ENCODE results near the gene MTMR4. TPM values are rescaled to one million over a fixed set of nuclear protein-coding genes. Genes with fewer than 3 reads are reported as not detected.

Gene MTMR4
- polyA plus RNA-seq, 2 of the 4 experiments (the other 2 are of a cell fraction): 13.8 to 20.0 TPM

- no peak for FAIRE-seq
- ChIA-PET POLR2A (interaction anchor here (2.0 to 5.2 kb wide), 2 partner anchors 14 to 98 kb away, joined by 8 to 37 read pairs; no protein-coding TSS in a partner anchor), CTCF (interaction anchor here (0.5 to 15.8 kb wide), 11 partner anchors 8 to 472 kb away, joined by 3 to 187 read pairs (median 4); no protein-coding TSS in a partner anchor)
- WGBS (ENCODE audit: missing lambda C conversion rate): 81% methylated on average over 5 of the region's 5 CpGs
- H3K4me3 ChIP-seq: no peak overlapping the region
- H3K9me3 ChIP-seq: no peaks in the 10 kb centered on the region
- no peak for DNase-seq (ENCODE audit: low read depth in 1 of 2, low spot score in 1 of 2)
- H3K4me2 ChIP-seq: no peak overlapping the region
- peaks cover 24% of the 10 kb centered on the region for H3K4me1 ChIP-seq
- TF ChIP-seq FOSL2 (IDR thresholded peaks at IDR 0.05) (no peak), FOSL2 (CRISPR knock-in tag; IDR thresholded peaks at IDR 0.05) (no peak), FOXS1 (CRISPR knock-in tag; IDR thresholded peaks at IDR 0.05) (no peak), REST (IDR thresholded peaks at IDR 0.05) (no peak), HOXA7 (CRISPR knock-in tag; IDR thresholded peaks at IDR 0.05) (no peak), ZSCAN20 (CRISPR knock-in tag; IDR thresholded peaks at IDR 0.05) (no peak)
- ATAC-seq: no peak
- peak overlapping the region; percentile 35 to 76; a peak in 1 of 6 replicates for H3K27ac ChIP-seq
These were observed 19.3 kb upstream of the MTMR4 start for GRCh38 chr17:58533616-58534188.

DNA sequence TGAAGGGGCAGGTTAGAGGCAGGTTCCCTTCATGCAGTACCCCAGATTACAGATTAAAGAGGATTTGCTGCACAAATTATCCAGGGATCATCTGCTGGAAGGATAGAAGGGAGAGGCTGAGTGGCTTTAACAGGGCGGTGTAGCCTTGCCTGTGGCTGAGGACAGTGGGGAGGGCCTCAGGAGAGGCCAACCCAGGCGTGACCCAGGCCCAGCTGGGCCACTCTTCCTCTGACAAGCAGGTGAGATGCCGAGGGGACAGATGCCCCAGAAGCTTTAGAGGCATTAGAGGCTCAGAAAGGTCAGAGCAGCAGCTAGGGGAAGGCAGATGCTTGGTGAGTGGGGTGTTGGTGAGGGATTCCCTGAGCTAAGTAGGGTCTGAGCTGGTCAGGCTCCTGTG, 18.1 kb upstream of the MTMR4 start:
- H3K27ac ChIP-seq: peak overlapping the region in 1 of 2 experiments; percentile 81; a peak in 2 of 6 replicates
- POLR2A ChIA-PET: interaction anchor here (0.7 to 5.2 kb wide), 3 partner anchors 14 to 100 kb away, joined by 3 to 37 read pairs (median 8); no protein-coding TSS in a partner anchor
- WGBS (ENCODE audit: missing lambda C conversion rate): 67% methylated on average over 3 of the region's 3 CpGs

DNA sequence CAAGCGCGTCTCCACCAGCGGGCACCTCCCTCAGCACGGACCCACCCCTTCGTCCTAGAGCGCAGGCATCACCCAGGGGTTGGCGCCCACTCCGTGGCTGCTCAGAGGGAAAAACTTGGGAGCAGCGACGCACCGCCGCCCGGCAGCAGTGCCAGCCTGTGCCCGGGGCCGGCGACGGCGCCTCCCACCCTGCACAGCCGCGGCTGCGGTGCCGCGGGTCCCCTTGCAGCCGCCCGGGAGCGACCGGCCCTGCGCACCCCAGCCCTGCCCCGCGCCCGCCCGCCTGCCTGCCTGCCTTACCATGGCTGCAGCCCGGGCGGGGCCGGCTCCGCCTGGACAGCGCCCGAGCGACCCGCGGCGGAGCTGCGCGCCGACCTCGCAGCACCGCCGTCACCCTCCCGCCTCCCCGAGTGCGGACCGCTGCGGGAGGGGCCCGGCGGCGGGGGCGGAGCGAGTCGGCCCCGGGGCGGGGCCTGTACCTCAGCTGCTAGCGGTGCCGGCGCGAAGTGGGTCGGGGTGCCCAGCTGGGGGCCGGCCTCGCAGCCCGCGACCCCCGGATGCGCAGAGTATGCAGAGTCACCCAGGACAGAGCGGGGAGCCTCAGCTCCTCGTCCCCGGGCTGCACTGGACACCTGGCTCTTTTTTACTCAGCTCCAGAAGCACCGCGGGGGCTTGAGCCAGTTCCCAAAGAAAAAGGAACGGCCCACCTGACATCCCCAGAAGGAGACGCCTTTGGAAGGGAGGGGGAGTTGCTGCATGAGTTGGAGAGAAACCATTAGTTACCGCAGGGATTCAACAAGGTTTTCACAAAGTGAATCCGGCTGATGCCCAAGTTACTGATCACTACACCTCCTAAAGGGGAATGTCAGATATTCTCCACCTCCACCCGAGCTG, 17.5 kb upstream of the MTMR4 start:
- Histone ChIP-seq H3K27ac (peak overlapping the region; percentile 61 to 81), H3K9me3 (no peaks in the 10 kb centered on the region), H3K4me3 (peak overlapping the region; percentile 71), H3K4me2 (peak overlapping the region; percentile 92), H3K4me1 (peaks cover 24% of the 10 kb centered on the region)
- POLR2A ChIA-PET: interaction anchor here (0.7 to 3.7 kb wide), 3 partner anchors 13 to 100 kb away, joined by 3 to 11 read pairs (median 8); no protein-coding TSS in a partner anchor
- DNase-seq (ENCODE audit: low read depth in 1 of 2, low spot score in 1 of 2): no peak
- no peak for FAIRE-seq
- peak; percentile 51 to 66 for ATAC-seq
- TF ChIP-seq CTCF (IDR thresholded peaks at IDR 0.05) (no peak), POLR2A (IDR thresholded peaks at IDR 0.05; ENCODE audit: low read length) (0 out of 2 replicates have a peak, but pooled peaks have one; percentile 7)
- CTCF ChIA-PET: interaction anchor here (1.0 to 15.8 kb wide), 7 partner anchors 10 to 56 kb away, joined by 3 to 187 read pairs (median 8); no protein-coding TSS in a partner anchor
- WGBS (ENCODE audit: missing lambda C conversion rate): 9% methylated on average over 56 of the region's 82 CpGs

More for the DNA sequence above, 18.1 kb upstream of the MTMR4 start:
- Histone ChIP-seq H3K9me3 (no peaks in the 10 kb centered on the region), H3K4me2 (peak overlapping the region; percentile 92), H3K4me1 (peaks cover 24% of the 10 kb centered on the region), H3K4me3 (peak overlapping the region; percentile 71; the same call in 1 of the 3 replicates)
- no peak for TF ChIP-seq FOSB (CRISPR knock-in tag; IDR thresholded peaks at IDR 0.05)
- no peak for TF ChIP-seq CHD4 (IDR thresholded peaks at IDR 0.05; ENCODE audit: borderline replicate concordance)
- TF ChIP-seq FOSL2 (IDR thresholded peaks at IDR 0.05): no peak
- TF ChIP-seq FOSL2 (CRISPR knock-in tag; IDR thresholded peaks at IDR 0.05): no peak
- no peak for TF ChIP-seq RCOR1 (IDR thresholded peaks at IDR 0.05; ENCODE audit: low read depth, low read length)
- no peak for TF ChIP-seq ZFP36 (IDR thresholded peaks at IDR 0.05; ENCODE audit: borderline replicate concordance, partially characterized antibody)
- CTCF ChIA-PET: interaction anchor here (0.6 to 15.8 kb wide), 6 partner anchors 9 to 135 kb away, joined by 3 to 187 read pairs (median 8); no protein-coding TSS in a partner anchor
- ATAC-seq: no peak
- no peak for FAIRE-seq
- DNase-seq (ENCODE audit: low read depth in 1 of 2, low spot score in 1 of 2): no peak

Data from A549 (cell line).